ENCODE measurements around the gene HOXC4.

HOXC4 gene

GRCh38 chr12:54010053-54010971, 43.3 kb upstream of the HOXC4 start:
- Histone ChIP-seq H3K9me3 (ENCODE audit: low read length) (no peaks in the 10 kb centered on the region), H3K4me1 (ENCODE audit: insufficient read depth, low read length) (peaks cover 7% of the 10 kb centered on the region), H3K9ac (ENCODE audit: low read length) (no peak overlapping the region), H3K27me3 (ENCODE audit: control insufficient read depth in 1 of 2, insufficient read depth in 2 of 2, low read length in 2 of 2) (peaks cover 66 to 88% of the 10 kb centered on the region in 2 donors), H3K4me3 (ENCODE audit: low read depth in 1 of 2, low read length in 2 of 2) (no peak overlapping the region), H3K36me3 (ENCODE audit: insufficient read depth, low read length) (no peaks in the 10 kb centered on the region), H3K27ac (ENCODE audit: low read depth, low read length) (no peak overlapping the region)

- Histone ChIP-seq H3K4me1 (ENCODE audit: insufficient read depth, low read length) (peaks cover 12% of the 10 kb centered on the region), H3K9ac (ENCODE audit: low read length) (no peak overlapping the region), H3K27me3 (ENCODE audit: control insufficient read depth in 1 of 2, insufficient read depth in 2 of 2, low read length in 2 of 2) (peaks cover 70 to 88% of the 10 kb centered on the region in 2 donors), H3K27ac (ENCODE audit: low read depth, low read length) (no peak overlapping the region), H3K9me3 (ENCODE audit: low read length) (no peaks in the 10 kb centered on the region), H3K36me3 (ENCODE audit: insufficient read depth, low read length) (no peaks in the 10 kb centered on the region), H3K4me3 (ENCODE audit: low read depth in 1 of 2, low read length in 2 of 2) (no peak overlapping the region)
Observed at GRCh38 chr12:54010972-54011664, 42.5 kb upstream of the HOXC4 start.

GRCh38 chr12:54011665-54012532, 41.7 kb upstream of the HOXC4 start:
- H3K27me3 ChIP-seq (ENCODE audit: control insufficient read depth in 1 of 2, insufficient read depth in 2 of 2, low read length in 2 of 2) = peaks cover 66 to 85% of the 10 kb centered on the region in 2 donors
- no peak overlapping the region for H3K4me3 ChIP-seq (ENCODE audit: low read depth in 1 of 2, low read length in 2 of 2)
- no peak overlapping the region for H3K27ac ChIP-seq (ENCODE audit: low read depth, low read length)
- no peaks in the 10 kb centered on the region for H3K36me3 ChIP-seq (ENCODE audit: insufficient read depth, low read length)
- peaks cover 14% of the 10 kb centered on the region for H3K4me1 ChIP-seq (ENCODE audit: insufficient read depth, low read length)
- no peak overlapping the region for H3K9ac ChIP-seq (ENCODE audit: low read length)
- no peaks in the 10 kb centered on the region for H3K9me3 ChIP-seq (ENCODE audit: low read length)

GRCh38 chr12:54012631-54013409, 40.8 kb upstream of the HOXC4 start:
- Histone ChIP-seq H3K9ac (ENCODE audit: low read length) (no peak overlapping the region), H3K27me3 (ENCODE audit: control insufficient read depth in 1 of 2, insufficient read depth in 2 of 2, low read length in 2 of 2) (peaks cover 58 to 86% of the 10 kb centered on the region in 2 donors), H3K27ac (ENCODE audit: low read depth, low read length) (no peak overlapping the region)

GRCh38 chr12:54014377-54015017, 39.1 kb upstream of the HOXC4 start:
- peaks cover 11% of the 10 kb centered on the region for H3K4me1 ChIP-seq (ENCODE audit: insufficient read depth, low read length)
- H3K9ac ChIP-seq (ENCODE audit: low read length) = no peak overlapping the region
- no peaks in the 10 kb centered on the region for H3K9me3 ChIP-seq (ENCODE audit: low read length)
- peaks cover 47 to 87% of the 10 kb centered on the region in 2 donors for H3K27me3 ChIP-seq (ENCODE audit: control insufficient read depth in 1 of 2, insufficient read depth in 2 of 2, low read length in 2 of 2)
- H3K36me3 ChIP-seq (ENCODE audit: insufficient read depth, low read length) = no peaks in the 10 kb centered on the region
- no peak overlapping the region for H3K4me3 ChIP-seq (ENCODE audit: low read depth in 1 of 2, low read length in 2 of 2)
- no peak overlapping the region for H3K27ac ChIP-seq (ENCODE audit: low read depth, low read length)

More at GRCh38 chr12:54012631-54013409, 40.8 kb upstream of the HOXC4 start:
- no peaks in the 10 kb centered on the region for H3K36me3 ChIP-seq (ENCODE audit: insufficient read depth, low read length)
- no peak overlapping the region for H3K4me3 ChIP-seq (ENCODE audit: low read depth in 1 of 2, low read length in 2 of 2)
- H3K9me3 ChIP-seq (ENCODE audit: low read length) = no peaks in the 10 kb centered on the region
- peaks cover 14% of the 10 kb centered on the region for H3K4me1 ChIP-seq (ENCODE audit: insufficient read depth, low read length)

- Histone ChIP-seq H3K36me3 (ENCODE audit: insufficient read depth, low read length) (no peaks in the 10 kb centered on the region), H3K4me1 (ENCODE audit: insufficient read depth, low read length) (peaks cover 13% of the 10 kb centered on the region), H3K27ac (ENCODE audit: low read depth, low read length) (no peak overlapping the region), H3K9me3 (ENCODE audit: low read length) (no peaks in the 10 kb centered on the region), H3K27me3 (ENCODE audit: control insufficient read depth in 1 of 2, insufficient read depth in 2 of 2, low read length in 2 of 2) (peaks cover 40 to 87% of the 10 kb centered on the region in 2 donors), H3K4me3 (ENCODE audit: low read depth in 1 of 2, low read length in 2 of 2) (no peak overlapping the region), H3K9ac (ENCODE audit: low read length) (no peak overlapping the region)
Observed at GRCh38 chr12:54015018-54015931, 38.4 kb upstream of the HOXC4 start.

GRCh38 chr12:54016051-54016450, 37.6 kb upstream of the HOXC4 start:
- no peak overlapping the region for H3K4me3 ChIP-seq (ENCODE audit: low read depth in 1 of 2, low read length in 2 of 2)
- H3K36me3 ChIP-seq (ENCODE audit: insufficient read depth, low read length) = no peaks in the 10 kb centered on the region
- H3K9me3 ChIP-seq (ENCODE audit: low read length) = no peaks in the 10 kb centered on the region
- no peak overlapping the region for H3K27ac ChIP-seq (ENCODE audit: low read depth, low read length)
- no peak overlapping the region for H3K9ac ChIP-seq (ENCODE audit: low read length)
- H3K27me3 ChIP-seq (ENCODE audit: control insufficient read depth in 1 of 2, insufficient read depth in 2 of 2, low read length in 2 of 2) = peaks cover 38 to 87% of the 10 kb centered on the region in 2 donors
- H3K4me1 ChIP-seq (ENCODE audit: insufficient read depth, low read length) = peaks cover 13% of the 10 kb centered on the region

- Histone ChIP-seq H3K36me3 (ENCODE audit: insufficient read depth, low read length) (no peaks in the 10 kb centered on the region), H3K4me3 (ENCODE audit: low read depth in 1 of 2, low read length in 2 of 2) (no peak overlapping the region), H3K27ac (ENCODE audit: low read depth, low read length) (no peak overlapping the region), H3K9ac (ENCODE audit: low read length) (no peak overlapping the region), H3K9me3 (ENCODE audit: low read length) (no peaks in the 10 kb centered on the region), H3K27me3 (ENCODE audit: control insufficient read depth in 1 of 2, insufficient read depth in 2 of 2, low read length in 2 of 2) (peaks cover 34 to 89% of the 10 kb centered on the region in 2 donors), H3K4me1 (ENCODE audit: insufficient read depth, low read length) (peaks cover 13% of the 10 kb centered on the region)
Observed at GRCh38 chr12:54016478-54016964, 37.1 kb upstream of the HOXC4 start.

GRCh38 chr12:54017027-54017788, 36.4 kb upstream of the HOXC4 start:
- peak overlapping the region; percentile 51 for H3K27ac ChIP-seq (ENCODE audit: low read depth, low read length)
- H3K4me3 ChIP-seq (ENCODE audit: low read depth in 1 of 2, low read length in 2 of 2) = peak overlapping the region; percentile 69 to 82
- peaks cover 32 to 91% of the 10 kb centered on the region in 2 donors for H3K27me3 ChIP-seq (ENCODE audit: control insufficient read depth in 1 of 2, insufficient read depth in 2 of 2, low read length in 2 of 2)

More at GRCh38 chr12:54017027-54017788, 36.4 kb upstream of the HOXC4 start:
- H3K9ac ChIP-seq (ENCODE audit: low read length) = peak overlapping the region; percentile 4
- peaks cover 13% of the 10 kb centered on the region for H3K4me1 ChIP-seq (ENCODE audit: insufficient read depth, low read length)
- no peaks in the 10 kb centered on the region for H3K36me3 ChIP-seq (ENCODE audit: insufficient read depth, low read length)
- no peaks in the 10 kb centered on the region for H3K9me3 ChIP-seq (ENCODE audit: low read length)
